SW 1271 (cell line): Measurements from ENCODE around the gene EDEM1.
"Not testable (repeated sequence)": the region's sequence is repeated elsewhere in the genome, so short reads cannot be mapped to it uniquely, and the experiment has no call there.

ENCODE experiments used
- DNase-seq, 2 experiments: peaks; one replicate each; lab custom pipeline; 2025; lab: John Stamatoyannopoulos, UW

Gene EDEM1

DNA sequence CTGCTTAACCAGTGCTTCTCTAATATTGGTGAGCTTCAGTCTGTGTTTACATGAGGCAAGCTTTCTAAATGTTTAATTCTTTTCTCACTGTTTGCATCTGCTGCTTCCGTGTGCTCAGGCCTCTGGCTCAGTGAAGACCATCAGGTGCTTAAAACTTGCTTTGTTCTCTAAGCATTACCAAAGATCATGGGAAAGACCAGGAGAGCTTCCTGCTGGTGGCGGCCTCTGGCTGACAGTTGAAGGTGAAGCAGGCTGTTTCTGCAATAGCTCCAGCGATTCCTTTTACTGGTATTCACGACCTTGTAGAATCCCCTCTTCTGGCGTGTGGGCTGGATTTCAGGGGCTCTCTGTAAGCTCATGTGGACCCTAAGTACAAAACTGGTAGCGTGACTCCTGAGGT, 45.1 kb downstream of the EDEM1 start:
- no peak for DNase-seq

GRCh38 chr3:5233026-5233425, 45.5 kb downstream of the EDEM1 start:
- no peak for DNase-seq

GRCh38 chr3:5235655-5236054, 48.1 kb downstream of the EDEM1 start:
- no peak for DNase-seq

DNA sequence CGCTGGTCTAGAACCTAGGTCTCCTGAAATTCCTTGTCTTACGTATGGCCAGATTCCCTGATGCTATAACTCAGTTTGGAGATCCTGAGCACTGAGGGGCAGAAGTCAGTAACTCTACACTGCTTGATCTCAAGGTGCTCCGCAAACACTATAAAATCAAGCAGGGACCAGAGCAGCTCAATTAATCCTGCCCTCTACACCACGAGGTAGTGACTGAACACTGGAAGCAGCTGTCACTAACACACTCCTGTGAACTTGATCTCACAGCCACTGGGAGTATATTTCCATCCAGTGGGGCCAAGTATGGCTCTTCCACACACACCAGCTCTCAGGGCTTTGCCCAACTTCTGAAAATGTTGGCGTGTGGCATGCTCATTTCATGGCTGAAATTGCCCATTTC, 51.0 kb downstream of the EDEM1 start:
- no peak for DNase-seq

DNA sequence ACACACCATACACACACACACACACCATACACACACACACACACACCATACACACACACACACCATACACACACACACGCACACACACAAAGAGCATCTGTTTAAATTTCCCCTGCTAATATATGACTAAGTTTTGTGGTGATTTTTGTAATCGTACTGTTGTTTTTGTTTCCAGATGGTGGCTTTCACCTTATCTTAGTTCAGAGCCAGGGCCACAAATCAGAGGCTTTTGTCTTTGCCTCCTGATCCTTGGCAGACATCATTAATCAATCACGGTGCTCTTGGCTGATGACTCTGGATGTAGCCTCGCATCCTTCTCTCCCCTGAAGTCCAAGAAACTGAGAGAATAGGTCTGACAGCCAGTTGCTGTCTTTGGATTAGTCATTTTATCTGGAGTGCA, 52.1 kb downstream of the EDEM1 start:
- DNase-seq = no peak

DNA sequence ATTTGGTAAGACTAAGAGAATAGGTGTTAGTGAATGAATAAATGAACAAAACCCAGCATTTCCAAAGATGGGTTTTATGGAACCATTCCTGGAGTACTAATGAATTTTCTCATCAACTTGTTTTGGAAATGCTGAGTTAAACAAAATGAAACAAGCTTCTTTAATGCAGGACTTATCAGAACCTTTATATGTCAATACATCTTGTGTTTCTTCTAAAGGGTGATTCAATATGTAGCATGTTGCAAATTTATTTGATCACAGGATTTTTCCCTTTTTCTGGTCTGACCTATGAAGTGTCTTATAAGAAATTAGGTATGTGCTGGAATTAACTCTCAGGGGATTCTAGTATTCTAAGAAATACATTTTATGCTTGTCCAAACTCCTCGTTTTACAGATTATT, 53.2 kb downstream of the EDEM1 start:
- DNase-seq = no peak

- not testable (repeated sequence) for DNase-seq
Measured at GRCh38 chr3:5242785-5243184, 55.3 kb downstream of the EDEM1 start.

DNA sequence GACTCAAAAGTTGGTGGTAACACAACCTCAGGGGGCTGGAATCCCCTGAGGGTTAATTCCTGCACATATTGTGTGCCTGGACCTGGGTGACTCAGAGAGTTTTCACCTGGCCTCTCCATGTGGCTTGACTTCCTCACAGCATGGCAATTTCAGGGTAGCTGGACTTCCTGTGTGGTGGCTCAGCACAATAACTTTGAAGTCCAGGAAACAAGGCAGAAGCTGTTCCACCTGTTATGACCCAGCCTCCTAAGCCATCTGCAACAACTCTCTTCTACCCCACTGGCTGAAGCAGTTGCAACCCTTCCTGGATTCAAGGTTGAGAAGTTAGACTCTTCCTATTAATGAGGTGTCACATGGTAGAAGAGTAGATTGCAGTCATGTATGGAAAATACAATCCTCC, 58.4 kb downstream of the EDEM1 start:
- DNase-seq = no peak

DNA sequence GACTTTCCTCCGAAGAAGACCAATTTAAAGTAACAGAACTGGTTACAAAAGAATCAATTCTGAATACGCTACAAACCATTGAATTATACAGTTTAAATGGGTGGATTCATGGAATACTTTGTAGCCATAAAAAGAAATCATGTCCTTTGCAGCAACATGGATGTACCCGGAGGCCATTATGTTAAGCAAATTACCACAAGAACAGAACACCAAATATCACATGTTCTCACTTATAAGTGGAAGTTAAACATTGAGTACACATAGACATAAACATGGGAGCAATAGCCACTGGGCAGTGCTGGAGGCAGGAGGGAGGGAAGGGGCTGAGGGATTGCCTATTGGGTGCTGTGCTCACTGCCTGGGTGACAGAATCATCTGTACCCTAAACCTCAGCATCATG, 61.3 kb downstream of the EDEM1 start:
- no peak for DNase-seq

DNA sequence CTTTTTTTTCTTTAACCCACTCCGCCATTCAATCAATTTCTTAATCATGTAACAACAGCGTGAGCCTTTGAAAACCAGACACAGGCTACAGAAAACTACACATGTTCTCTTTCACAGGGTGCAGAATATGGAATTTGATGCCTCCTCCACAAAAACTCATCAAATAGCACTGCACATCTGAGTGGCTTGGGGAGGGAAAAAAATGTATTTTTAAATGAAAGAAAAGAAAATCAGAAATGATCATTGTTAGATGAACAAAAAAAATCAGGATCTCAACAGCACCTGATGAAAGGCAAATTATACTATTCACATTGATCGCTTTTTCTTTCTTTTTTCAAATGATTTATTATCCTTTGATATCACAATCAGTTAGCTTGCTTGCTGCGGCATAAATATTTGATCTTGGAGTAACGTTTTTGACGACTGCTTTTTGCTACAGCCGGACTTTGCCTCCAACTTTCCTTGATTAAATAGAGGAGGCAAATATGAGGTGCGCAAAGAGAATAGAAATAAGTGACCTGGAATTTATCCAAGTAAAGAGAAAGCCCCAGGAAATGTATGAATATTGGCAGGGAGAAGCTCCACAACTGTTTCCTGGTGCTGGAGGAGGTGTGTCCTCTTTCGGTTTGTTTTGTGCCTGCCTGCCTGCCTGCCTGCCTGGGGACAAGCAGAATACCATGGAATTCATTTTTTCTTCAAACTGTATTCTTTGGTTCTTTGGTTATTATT, 63.1 kb downstream of the EDEM1 start:
- no peak for DNase-seq

GRCh38 chr3:5251196-5251583, 63.7 kb downstream of the EDEM1 start:
- DNase-seq = no peak

GRCh38 chr3:5252131-5252530, 64.6 kb downstream of the EDEM1 start:
- DNase-seq = no peak

DNA sequence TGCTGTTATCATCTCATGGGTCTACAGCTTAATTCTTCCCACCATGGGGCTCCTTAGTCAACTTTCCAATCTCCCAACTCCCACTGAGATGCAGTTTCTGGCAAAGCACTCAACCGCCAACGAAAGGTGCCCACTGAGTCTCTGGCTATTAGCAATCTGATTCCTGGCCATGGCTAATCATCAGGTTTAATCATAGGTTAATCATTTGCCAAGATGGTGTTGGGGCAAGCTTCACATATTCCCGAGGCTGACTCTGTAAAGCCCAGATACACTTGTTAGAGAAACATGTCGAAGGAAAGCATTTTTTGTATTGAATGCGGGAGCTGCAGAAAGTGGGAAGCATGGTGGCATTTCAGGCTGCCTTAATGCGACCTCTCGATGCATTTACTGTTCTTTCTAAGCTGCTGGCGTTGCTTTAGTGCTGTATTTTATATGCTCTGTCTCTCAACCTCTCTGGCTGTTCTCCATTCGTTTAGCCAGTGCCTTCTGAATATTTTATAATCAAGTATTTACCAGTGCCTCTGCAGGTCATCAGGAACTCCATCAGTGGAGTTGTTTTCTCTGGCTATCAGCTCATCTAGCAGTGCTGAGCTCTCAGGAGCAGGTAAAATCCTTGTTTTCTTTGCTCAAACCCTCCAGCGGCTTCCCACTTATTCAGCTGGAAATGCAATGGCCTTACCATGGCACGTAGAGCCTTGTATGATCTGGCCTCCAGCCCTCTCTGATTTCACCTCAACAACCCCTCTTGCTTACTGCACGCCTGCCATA, 67.0 kb downstream of the EDEM1 start:
- DNase-seq = no peak

DNA sequence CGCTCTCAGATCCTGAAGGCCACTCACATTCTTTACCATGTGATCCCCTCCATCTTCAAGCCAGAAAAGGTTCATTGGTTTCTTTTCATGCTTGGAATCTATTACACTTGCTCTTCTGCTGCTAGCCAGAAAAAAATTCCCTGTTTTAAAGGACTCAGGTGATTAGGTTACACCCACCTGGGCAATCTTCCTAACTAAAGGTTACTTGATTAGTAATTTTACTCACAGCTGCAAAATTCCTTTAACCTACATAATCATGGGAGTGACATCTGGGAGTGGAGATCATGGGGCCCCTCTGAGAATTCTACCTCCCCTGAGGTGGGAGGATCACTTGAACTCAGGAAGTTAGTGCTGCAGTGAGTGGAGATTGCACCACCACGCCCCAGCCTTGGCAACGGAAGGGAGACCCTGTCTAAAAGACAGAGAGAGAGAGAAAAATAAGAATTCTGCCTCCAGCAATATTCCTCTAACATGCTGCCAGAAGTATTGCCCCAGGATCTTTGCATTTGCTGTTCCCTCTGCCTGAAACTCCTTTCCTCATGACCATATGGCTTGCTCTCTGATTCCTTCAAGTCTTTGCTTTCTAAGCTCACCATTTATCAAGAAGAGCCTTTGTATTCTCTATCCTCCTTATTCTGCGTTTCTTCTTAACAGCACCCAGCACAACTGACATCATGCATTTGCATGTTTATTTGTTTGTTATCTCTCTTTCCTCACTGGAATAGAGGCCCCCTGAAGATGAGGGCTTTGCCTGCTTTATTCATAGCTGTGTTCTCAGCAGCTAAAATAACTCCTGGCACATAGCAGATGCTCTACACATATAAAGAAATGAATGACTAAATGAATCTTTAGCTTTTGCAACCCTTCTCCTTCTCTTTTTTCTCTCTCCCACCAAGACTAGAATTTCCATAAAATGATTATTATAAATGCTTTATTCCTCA, 68.2 kb downstream of the EDEM1 start:
- no peak for DNase-seq

GRCh38 chr3:5258526-5258925, 71.0 kb downstream of the EDEM1 start:
- DNase-seq = no peak

DNA sequence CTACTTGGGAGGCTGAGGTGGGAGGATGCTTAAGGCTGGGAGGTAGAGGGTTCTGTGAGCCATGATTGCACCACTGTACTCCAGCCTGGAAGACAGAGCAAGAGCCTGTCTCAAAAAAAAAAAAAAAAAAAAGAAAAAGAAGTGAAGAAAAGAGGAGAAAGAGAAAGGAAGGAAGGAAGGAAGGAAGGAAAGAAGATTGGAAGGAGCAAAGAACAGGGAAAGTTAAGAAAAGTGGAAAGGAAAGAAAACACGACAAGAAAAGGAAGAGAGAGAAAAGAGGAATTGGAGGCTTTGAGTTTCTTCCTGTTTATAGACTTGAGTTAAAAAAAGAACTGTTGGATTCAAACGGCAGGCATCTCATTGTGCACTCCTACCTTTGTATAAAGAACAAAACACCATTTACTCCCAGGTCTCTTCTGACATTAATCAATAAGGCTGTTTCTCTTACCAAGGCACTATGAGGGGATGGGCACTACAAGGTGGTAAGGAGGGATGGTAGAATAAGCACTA, 73.5 kb downstream of the EDEM1 start:
- no peak for DNase-seq

DNA sequence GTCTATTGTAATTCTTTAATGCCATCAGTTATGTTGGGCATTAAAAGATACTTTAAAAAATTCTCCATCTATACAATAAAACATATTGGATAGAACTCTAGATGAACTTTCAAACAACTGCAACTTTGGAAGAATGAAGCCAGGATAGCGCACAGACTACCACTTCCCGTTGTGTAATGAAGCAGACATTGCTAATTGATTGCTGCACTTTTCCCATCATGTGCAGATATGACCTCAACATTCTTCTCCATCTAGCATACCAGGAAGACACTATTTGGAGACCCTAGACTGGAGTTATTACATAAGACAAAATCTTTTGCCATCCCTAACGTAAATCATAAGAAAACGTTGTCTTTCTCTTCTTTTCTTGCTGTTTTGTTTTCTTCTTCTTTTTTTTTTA, 75.0 kb downstream of the EDEM1 start:
- DNase-seq = no peak

GRCh38 chr3:5264093-5264600, 76.6 kb downstream of the EDEM1 start:
- no peak for DNase-seq

DNA sequence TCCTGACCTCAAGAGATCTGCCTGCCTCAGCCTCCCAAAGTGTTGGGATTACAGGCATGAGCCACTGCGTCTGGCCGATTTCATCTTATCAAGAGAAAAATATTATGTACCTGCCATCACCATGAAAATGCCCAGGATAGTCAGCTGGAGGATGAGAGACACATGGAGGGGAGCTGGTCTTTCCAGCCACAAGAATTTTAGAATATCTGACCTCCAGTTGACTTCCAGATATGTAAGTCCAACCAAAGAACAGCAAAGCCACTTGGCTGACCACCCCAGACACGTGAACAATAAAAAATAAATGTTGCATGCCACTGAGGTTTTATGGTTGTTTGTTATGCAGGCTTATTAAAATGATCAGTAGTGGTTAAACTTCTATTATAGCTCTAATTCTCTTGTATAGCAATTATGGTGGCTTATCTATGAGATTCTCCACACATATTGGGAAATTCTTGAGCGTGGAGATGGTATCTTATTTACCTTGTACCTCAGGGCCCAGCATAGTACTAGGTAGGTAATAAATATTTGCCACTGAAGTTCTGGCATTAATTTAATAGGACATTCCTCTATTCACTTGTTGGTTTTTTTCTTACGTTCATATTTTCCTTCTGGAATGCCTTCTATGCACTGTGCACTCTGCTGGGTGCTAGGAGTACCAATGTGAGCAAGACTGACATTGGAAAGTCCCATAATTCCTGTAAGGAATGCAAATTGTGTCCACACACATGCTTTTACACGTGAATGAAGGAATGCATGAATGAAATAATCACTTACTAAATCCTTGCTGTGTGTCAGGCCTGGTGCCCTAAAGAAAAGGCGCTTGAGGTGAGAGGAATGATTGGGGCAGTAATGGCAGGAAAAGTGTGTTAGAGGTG, 77.6 kb downstream of the EDEM1 start:
- DNase-seq = no peak

GRCh38 chr3:5267252-5267651, 79.7 kb downstream of the EDEM1 start:
- no peak for DNase-seq

DNA sequence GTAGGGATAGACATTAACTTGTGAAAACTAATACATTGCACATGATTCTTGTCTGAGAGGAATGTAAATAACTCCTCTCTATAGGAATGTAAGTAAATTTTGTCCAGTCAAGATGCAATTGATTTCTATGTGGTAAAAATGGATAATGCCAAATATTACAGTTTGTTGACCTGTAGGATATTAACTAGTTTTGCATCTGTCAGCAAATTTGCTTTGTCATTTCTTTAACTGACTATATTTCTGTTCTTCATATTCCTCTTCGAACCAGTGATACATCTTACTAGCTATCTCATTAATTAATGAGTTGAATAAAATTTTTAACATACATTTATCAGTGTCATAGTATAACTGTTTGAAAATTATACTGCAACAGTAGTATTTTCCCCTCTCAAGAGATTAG, 80.4 kb downstream of the EDEM1 start:
- no peak for DNase-seq
